Renal cortical epithelial cell (primary cell): ENCODE measurements around the gene CTPS2. TPM values are rescaled to one million over a fixed set of nuclear protein-coding genes. Genes with fewer than 3 reads are reported as not detected.
A peak's percentile ranks its signal among the peaks of the same experiment; 100 is the strongest.

Experiments used
- DNase-seq: peaks from one replicate; pipeline ENCODE4 v3.0.0-alpha.2; 2011; ENCODE audit warnings: low read depth
- total RNA-seq: library from RNA; depleted of rRNA; stranded (reverse); fragments of >200 nt; gene quantifications from 2 replicates; pipeline ENCODE4 v1.2.3, GENCODE V29; 2014

The CTPS2 gene
- total RNA-seq, 1 donor from 2014 or later, result 25.3 TPM

DNA sequence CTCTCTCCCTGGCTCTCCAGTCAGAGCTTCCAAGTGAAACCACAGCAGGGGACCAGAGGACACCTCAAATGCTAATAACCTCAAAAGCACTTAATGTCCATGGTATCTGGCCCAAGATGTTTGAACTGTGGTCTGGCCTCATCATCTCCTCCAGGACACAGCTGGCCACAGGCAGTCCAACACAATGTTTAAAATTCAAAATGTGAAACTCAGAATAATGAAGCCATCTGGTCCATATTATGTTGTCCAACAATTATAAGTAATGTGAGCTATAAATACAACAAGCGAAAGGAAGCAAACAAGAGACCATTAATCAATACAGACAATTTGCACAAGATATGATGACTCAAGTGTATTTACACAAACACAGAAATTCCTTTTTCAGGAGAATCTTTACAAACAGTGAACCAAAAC lies 153.3 kb downstream of the CTPS2 start:
- DNase-seq, result no peak

- DNase-seq, result no peak
These were observed 154.0 kb downstream of the CTPS2 start for GRCh38 chrX:16558489-16558888.

- peak; percentile 4 for DNase-seq
These were observed 159.9 kb downstream of the CTPS2 start for GRCh38 chrX:16552546-16552945.

DNA sequence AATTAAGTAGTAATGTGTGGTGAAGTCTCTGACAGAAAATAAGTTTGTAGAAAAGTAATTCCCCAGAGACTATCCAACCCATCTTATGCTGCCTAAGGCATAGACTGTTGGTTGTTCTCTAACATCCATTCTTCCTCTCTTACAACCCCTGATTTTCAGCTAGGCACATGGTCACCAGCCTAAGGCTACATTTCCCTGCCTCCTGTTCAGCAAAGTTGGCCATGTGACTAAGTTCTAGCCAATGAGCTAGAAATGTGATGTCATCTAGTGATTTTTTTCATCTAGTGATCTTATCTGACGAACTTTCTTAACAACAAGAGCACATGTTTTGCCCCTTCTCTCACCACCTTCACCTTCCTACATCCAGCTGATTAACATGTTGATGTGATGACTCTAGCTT lies 164.8 kb downstream of the CTPS2 start:
- no peak for DNase-seq

- no peak for DNase-seq
These were observed 167.5 kb downstream of the CTPS2 start for GRCh38 chrX:16544969-16545368.

Other genes starting within 250 kb of the CTPS2 start
- gene S100G, start 62.5 kb downstream of the CTPS2 start, total RNA-seq, result not detected in 2 replicates
- 43.6 and 78.5 TPM in 2 replicates for gene SYAP1, start 6.9 kb upstream of the CTPS2 start, total RNA-seq
- 5.6 and 16.7 TPM in 2 replicates for gene TXLNG, start 73.8 kb upstream of the CTPS2 start, total RNA-seq
- gene RBBP7, start 157.7 kb upstream of the CTPS2 start, total RNA-seq, result 135 and 137 TPM in 2 replicates
- gene REPS2, start 234.0 kb upstream of the CTPS2 start, total RNA-seq, result 2.3 and 37.8 TPM in 2 replicates